ENCODE data around the gene NR1D1. TPM values are rescaled to one million over a fixed set of nuclear protein-coding genes. Genes with fewer than 3 reads are reported as not detected.
A peak's percentile ranks its signal among the peaks of the same experiment; 100 is the strongest.
"Not testable (repeated sequence)": the region's sequence is repeated elsewhere in the genome, so short reads cannot be mapped to it uniquely, and the experiment has no call there.

NR1D1 gene
- total RNA-seq, result 10 to 100 TPM; 29.4 to 88.7 (median 51.0) TPM
- 10 to 100 TPM; 21.4 to 41.6 (median 24.4) TPM for polyA plus RNA-seq
- long read RNA-seq, donor 1, transcript NR1D1-201 (8 exons, 2,772 nt), result major isoform, 5 of 13 reads
- long read RNA-seq, donor 1, partial matches to known transcripts, result 7 of 13 reads
- long read RNA-seq, donor 1, other reads (novel, unspliced or antisense), result 1 of 13 reads
- long read RNA-seq, donor 2, transcript NR1D1-201 (8 exons, 2,772 nt), result major isoform, 38 of 82 reads
- long read RNA-seq, donor 2, partial matches to known transcripts, result 36 of 82 reads
- long read RNA-seq, donor 2, other reads (novel, unspliced or antisense), result 8 of 82 reads

DNA sequence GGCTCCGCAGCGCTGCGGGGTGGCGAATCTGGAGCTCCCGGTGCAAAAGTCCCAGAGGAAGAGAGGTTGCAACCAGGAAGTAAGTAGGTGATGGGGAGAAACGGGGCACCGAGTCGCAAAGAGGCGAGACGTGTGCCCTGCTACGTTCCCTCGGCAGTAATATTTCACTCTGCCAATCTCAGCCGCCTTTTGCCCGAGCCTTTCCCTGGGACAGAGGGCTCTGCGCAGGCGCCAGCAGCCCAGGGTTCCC, at the start of gene NR1D1:
NR1D1 (minus strand) TSS at position 171 of the 250 bp plus-strand sequence. CDS start 495 bp downstream, outside the sequence.
- Histone ChIP-seq H3K4me3 (peak within 1 kb of the TSS; percentile 98), H3K27ac (peak within 1 kb of the TSS; percentile 99), H3K4me1 (peaks cover 70% of the 10 kb centered on the region), H3K36me3 (ENCODE audit: insufficient read depth in 1 of 2, low read depth in 1 of 2) (peaks cover 4 to 29% of the 10 kb centered on the region in 2 donors), H3K27me3 (ENCODE audit: insufficient read depth in 3 of 3, low read length in 2 of 3) (no peaks in the 10 kb centered on the region), H3K9me3 (no peaks in the 10 kb centered on the region)
- TF ChIP-seq, protein P1, sequence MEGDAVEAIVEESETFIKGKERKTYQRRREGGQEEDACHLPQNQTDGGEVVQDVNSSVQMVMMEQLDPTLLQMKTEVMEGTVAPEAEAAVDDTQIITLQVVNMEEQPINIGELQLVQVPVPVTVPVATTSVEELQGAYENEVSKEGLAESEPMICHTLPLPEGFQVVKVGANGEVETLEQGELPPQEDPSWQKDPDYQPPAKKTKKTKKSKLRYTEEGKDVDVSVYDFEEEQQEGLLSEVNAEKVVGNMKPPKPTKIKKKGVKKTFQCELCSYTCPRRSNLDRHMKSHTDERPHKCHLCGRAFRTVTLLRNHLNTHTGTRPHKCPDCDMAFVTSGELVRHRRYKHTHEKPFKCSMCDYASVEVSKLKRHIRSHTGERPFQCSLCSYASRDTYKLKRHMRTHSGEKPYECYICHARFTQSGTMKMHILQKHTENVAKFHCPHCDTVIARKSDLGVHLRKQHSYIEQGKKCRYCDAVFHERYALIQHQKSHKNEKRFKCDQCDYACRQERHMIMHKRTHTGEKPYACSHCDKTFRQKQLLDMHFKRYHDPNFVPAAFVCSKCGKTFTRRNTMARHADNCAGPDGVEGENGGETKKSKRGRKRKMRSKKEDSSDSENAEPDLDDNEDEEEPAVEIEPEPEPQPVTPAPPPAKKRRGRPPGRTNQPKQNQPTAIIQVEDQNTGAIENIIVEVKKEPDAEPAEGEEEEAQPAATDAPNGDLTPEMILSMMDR (IDR thresholded peaks at IDR 0.05), result no peak
- DNase-seq (no peak), ATAC-seq (no peak)
- intact Hi-C loops (cut with DNase I), result no loop called here
- WGBS, 3 donors, result 0 to 1% (median 0%) methylated on average over 16 of the region's 16 CpGs

DNA sequence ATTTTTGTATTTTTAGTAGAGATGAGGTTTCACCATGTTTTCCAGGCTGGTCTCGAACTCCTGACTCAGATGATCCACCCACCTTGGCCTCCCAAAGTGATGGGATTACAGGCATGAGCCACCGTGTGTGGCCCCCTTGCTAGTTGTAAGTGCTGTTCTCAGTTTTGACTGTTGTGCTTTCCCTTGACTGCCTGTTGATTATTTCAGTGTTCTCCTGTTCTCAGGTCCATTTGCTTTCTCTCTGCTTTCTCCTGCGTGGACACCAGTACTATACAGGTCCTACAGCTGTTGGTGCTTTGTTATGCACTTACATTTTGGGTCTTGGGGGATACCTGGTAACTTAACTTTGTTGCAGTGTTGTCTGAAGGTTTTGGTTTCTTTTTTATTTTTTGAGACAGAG, 48.1 kb upstream of the NR1D1 start:
- TF ChIP-seq, protein P1 (IDR thresholded peaks at IDR 0.05), result no peak
- ATAC-seq (no peak), DNase-seq (no peak)
- Histone ChIP-seq H3K4me3 (no peak overlapping the region), H3K27ac (peak overlapping the region; percentile 36), H3K27me3 (ENCODE audit: insufficient read depth in 3 of 3, low read length in 2 of 3) (no peaks in the 10 kb centered on the region), H3K4me1 (peaks cover 25% of the 10 kb centered on the region), H3K9me3 (no peaks in the 10 kb centered on the region), H3K36me3 (ENCODE audit: insufficient read depth in 1 of 2, low read depth in 1 of 2) (peaks cover 1 to 90% of the 10 kb centered on the region in 2 donors)
- WGBS, 3 donors, result 75 to 88% (median 77%) methylated on average over 3 of the region's 3 CpGs
- intact Hi-C loops (cut with DNase I), result no loop called here

DNA sequence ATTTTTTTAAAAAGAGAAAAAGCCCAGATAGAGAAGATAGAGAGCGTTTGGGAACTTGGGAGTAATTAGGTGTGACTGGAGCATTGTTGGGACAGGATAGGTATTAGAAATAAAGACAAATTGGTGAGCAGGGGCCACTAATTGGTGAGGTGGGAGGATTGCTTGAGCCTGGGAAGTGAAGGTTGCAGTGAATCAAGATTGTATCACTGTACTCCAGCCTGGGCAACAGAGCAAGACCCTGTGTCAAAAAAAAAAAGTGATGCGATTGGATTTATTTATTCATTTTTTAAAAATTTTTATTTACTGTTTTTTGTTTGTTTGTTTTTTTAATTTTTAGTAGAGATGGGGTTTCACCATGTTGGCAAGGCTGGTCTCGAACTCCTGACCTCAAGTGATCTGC, 45.1 kb upstream of the NR1D1 start:
- ATAC-seq (no peak), DNase-seq (no peak)
- intact Hi-C loops (cut with DNase I), result no loop called here
- Histone ChIP-seq H3K4me3 (no peak overlapping the region), H3K9me3 (no peaks in the 10 kb centered on the region), H3K27me3 (ENCODE audit: insufficient read depth in 3 of 3, low read length in 2 of 3) (no peaks in the 10 kb centered on the region), H3K4me1 (peaks cover 42% of the 10 kb centered on the region), H3K27ac (no peak overlapping the region), H3K36me3 (ENCODE audit: insufficient read depth in 1 of 2, low read depth in 1 of 2) (peaks cover 2 to 94% of the 10 kb centered on the region in 2 donors)
- 90 to 96% (median 95%) methylated on average over 3 of the region's 3 CpGs for WGBS, 3 donors
- TF ChIP-seq, protein P1 (IDR thresholded peaks at IDR 0.05), result no peak

DNA sequence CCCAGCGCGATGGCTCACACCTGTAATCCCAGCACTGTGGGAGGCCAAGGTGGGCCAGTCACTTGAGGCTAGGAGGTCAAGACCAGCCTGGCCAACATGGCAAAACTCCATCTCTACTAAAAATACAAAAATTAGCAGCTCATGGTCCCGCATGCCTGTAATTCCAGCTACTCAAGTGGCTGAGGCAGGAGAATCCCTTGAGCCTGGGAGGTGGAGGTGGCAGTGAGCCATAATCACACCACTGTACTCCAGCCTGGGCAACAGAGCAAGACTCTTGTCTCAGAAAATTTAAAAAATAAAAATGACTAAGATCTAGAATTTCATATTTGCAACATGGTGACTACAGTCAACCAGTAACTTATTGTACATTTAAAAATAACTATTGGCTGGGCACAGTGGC, 42.8 kb upstream of the NR1D1 start:
- H3K9me3 ChIP-seq; DNase-seq; ATAC-seq; H3K4me3 ChIP-seq; intact Hi-C loops (cut with DNase I); H3K27me3 ChIP-seq (ENCODE audit: insufficient read depth in 3 of 3, low read length in 2 of 3): not testable (repeated sequence)
- peak overlapping the region; percentile 36 for H3K27ac ChIP-seq
- 73 to 84% (median 83%) methylated on average over 3 of the region's 3 CpGs for WGBS, 3 donors
- H3K4me1 ChIP-seq, result peaks cover 46% of the 10 kb centered on the region
- peaks cover 2 to 71% of the 10 kb centered on the region in 2 donors for H3K36me3 ChIP-seq (ENCODE audit: insufficient read depth in 1 of 2, low read depth in 1 of 2)

DNA sequence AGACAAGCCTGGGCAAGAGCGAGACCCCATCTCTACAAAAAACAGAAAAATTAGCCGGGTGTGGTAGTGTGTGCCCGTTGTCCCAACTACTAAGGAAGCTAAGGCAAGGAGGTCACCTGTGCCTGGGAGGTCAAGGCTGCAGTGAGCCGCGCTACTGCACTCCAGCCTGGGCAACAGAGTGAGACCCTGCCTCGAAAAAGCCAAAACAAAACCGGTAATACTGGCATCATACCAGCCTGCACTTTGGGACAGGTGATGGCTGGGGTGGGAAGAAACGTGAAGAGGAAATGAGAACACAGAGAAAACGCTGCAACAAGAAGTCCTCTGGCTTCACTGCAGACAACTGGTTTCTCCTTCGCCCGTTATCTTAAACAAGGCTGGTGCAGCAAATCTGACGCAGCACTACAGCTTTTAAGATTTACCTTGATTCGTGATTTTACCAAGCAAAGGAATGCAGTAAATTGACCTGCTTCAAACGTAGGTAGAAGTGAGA, 39.2 kb upstream of the NR1D1 start:
- TF ChIP-seq, protein P1 (IDR thresholded peaks at IDR 0.05), result no peak
- Histone ChIP-seq H3K9me3 (no peaks in the 10 kb centered on the region), H3K4me3 (peak overlapping the region; percentile 85), H3K36me3 (ENCODE audit: insufficient read depth in 1 of 2, low read depth in 1 of 2) (peaks cover 12 to 65% of the 10 kb centered on the region in 2 donors), H3K27me3 (ENCODE audit: insufficient read depth in 3 of 3, low read length in 2 of 3) (no peaks in the 10 kb centered on the region), H3K4me1 (peaks cover 29% of the 10 kb centered on the region), H3K27ac (peak overlapping the region; percentile 98)
- intact Hi-C loops (cut with DNase I), result loop anchor here in 1 of 2 donors (2.0 kb wide), 1 partner anchor 17 kb away; no protein-coding TSS in a partner anchor
- ATAC-seq, result peak in 3 of 4 donors; percentile 6 to 7 (median 7)
- WGBS, 3 donors, result 7 to 12% (median 12%) methylated on average over 14 of the region's 14 CpGs
- DNase-seq, result no peak
